Transverse colon (tissue), 4 donors: Measurements from ENCODE around the gene MASP2.

ENCODE experiments used
- CTCF ChIP-seq, 5 experiments: fragments of 200-600 bp in 3 of 5; fragments of 450-650 bp in 2 of 5; sonication (generic) in 3 of 5; IDR thresholded peaks; 1 replicate in 2 of 5; 2 replicates in 3 of 5; pipeline ENCODE4 v1.5.1; 2016 to 2017; ENCODE audit warnings: antibody characterized with exemption in 5 of 5, inconsistent platforms in 3 of 5, mild to moderate bottlenecking in 2 of 5, moderate library complexity in 1 of 5
- EP300 ChIP-seq: sonication (generic); formaldehyde crosslinking; IDR thresholded peaks from one replicate; pipeline ENCODE4 v1.6.1; 2017; ENCODE audit warnings: antibody characterized with exemption, low read depth
- POLR2A ChIP-seq: fragments of 450-650 bp; IDR thresholded peaks from one replicate; pipeline ENCODE4 v1.6.1; 2016; ENCODE audit warnings: antibody characterized with exemption, mild to moderate bottlenecking, moderate library complexity
- POLR2AphosphoS5 ChIP-seq, 3 donors: sonication (generic); formaldehyde crosslinking; IDR thresholded peaks; one replicate each; pipeline ENCODE4 v1.6.1; 2016; ENCODE audit warnings: antibody characterized with exemption in 3 of 3

- TF ChIP-seq CTCF (IDR thresholded peaks at IDR 0.05) (no peak), POLR2AphosphoS5 (IDR thresholded peaks at IDR 0.05) (no peak), POLR2A (no peak), EP300 (no peak)
These were observed 6.0 kb downstream of the MASP2 start for GRCh38 chr1:11041048-11041447.
